Measurements from ENCODE around the gene HUS1. TPM values are rescaled to one million over a fixed set of nuclear protein-coding genes. Genes with fewer than 3 reads are reported as not detected.

Gene HUS1
- total and polyA plus RNA-seq, 2 of the 8 experiments (the other 6 are each of a cell fraction or from before 2014, with no cell fraction given), result 15.0 to 33.0 TPM

- TF ChIP-seq RNF2 (IDR thresholded peaks at IDR 0.05; ENCODE audit: borderline replicate concordance, low read depth, low read length, missing control alignments, poor library complexity, severe bottlenecking) (no peak), E2F6 (IDR thresholded peaks at IDR 0.05) (no peak), CEBPB (IDR thresholded peaks at IDR 0.05; ENCODE audit: low read depth, low read length) (no peak), SUZ12 (IDR thresholded peaks at IDR 0.05; ENCODE audit: low read length) (no peak), TCF12 (IDR thresholded peaks at IDR 0.05; ENCODE audit: low read depth, low read length) (no peak), GABPA (IDR thresholded peaks at IDR 0.05; ENCODE audit: borderline replicate concordance, insufficient read depth, low read length) (no peak)
Observed at GRCh38 chr7:47932466-47933037, 46.9 kb downstream of the HUS1 start (continued).
